CD4-positive, alpha-beta T cell treated with Interleukin-15 for 1 hour (primary cell): Measurements from ENCODE around the gene SPATA6L.

Experiments
- DNase-seq: peaks from one replicate; pipeline ENCODE4 v3.0.0-alpha.2; 2020

The SPATA6L gene, protein sequence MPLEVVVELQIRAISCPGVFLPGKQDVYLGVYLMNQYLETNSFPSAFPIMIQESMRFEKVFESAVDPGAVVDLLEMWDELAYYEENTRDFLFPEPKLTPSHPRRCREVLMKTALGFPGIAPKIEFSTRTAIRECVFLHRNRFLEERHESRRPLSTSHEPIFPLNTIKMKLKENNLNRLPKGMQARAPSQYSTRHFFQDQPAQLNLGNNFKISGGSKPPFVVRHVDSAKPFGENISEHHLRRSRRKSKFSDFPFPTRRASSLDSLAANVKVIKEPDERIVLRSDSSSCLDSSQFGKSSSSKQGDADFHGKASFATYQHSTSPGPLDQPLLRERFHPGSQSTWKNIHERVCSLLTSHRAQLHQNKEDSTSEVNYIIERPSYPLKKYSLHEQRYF

GRCh38 chr9:4666042-4666699, at the start of gene SPATA6L:
SPATA6L (minus strand) TSS chr9:4666480; CDS start chr9:4666250, 230 bp downstream.
- DNase-seq: peak; percentile 42

DNA sequence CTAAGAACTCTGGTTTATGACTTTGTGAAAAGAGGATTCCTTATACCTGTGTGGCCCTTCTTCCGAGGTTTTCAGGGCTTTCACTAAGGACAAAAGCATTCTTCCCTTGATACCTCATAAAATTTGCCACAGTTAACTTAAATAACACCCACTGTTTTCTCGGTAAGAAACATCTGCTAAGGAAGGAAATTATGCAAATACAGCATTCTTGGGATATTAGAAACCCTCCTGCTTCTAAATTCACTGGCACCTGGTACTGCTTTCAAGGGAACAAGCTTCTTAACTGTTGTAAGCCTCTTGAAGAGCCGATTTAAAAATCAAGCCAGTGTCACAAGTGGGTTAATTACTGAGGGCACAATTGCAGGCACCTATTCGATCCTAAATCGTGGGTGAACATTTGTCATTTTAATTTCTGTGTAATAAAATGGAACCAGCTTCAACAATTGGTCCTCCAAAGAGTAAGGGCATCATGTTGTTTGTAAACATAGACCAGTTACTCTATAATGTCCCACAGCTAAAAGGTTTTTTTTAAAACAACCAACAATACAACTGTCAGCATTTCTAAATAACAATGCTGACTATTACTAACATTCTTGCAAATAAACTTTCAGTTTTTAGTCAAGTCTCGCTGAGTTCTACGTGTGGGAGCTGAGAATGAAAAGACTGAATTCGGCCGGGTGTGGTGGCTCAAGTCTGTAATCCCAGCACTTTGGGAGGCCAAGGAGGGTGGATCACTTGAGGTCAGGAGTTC, 48.2 kb upstream of the SPATA6L start:
- DNase-seq: no peak

DNA sequence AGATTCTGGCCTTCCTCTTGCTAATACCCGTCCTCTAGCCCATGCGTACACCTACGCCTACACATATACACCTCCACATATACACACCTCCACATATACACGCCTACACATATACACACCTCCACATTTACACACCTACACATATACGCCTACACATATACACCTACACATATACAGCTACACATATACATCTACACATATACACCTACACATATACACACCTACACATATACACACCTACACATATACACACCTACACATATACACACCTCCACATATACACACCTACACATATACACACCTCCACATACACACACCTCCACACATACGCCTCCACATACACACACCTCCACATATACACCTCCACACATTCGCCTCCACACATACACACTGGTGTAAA, 47.6 kb upstream of the SPATA6L start:
- DNase-seq: no peak

- DNase-seq: no peak
These were observed 43.1 kb upstream of the SPATA6L start for GRCh38 chr9:4709380-4709779.

DNA sequence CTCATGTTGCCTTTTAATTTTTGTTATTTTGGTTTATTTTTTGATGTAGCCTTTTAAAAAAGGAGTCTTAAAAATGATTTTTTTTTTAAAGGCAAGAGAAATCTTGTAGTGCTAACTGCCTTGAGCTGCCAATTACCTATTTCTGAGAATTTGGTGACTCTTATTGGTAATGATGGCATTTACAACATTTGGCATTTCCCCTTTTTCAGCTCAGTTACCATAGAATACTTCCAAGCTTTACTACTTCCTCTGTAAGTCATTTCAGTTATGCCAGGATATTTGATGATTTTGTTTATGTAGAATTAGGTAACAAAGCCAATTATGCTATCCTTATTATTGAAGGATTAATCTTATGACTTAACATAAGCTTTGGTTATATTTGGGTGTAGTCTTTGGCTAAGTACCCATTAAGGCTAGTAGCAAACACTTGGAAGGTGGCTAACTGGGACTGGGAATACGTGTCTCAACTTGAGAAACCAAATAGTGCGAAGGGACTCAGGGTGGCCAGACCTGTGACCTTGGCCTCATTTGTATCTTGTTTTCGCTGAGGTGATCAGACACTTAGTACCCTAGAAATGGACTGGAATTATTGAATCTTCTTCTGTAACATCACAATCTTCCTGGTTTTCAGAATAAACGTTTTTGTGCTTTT, 40.8 kb upstream of the SPATA6L start:
- no peak for DNase-seq

DNA sequence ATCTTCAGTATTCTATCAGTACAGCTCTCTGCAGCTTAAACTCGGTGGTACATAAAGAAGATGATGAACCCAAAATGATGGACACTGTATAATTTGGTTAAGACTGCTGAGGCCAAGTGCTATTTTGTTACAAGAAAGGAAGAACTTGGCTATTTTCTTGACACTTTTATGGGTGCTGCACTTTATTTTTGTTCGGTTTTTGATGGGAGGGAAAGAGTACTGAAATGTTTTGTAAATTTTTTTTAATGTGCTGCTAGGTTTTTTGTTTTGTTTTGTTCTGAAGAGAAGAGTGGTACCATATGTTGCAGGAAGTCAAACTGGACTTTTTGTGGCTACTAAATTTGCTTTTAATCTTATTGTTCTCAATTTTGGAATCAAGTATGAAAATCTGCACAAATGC, 39.7 kb upstream of the SPATA6L start:
- DNase-seq: no peak

GRCh38 chr9:4704129-4704528, 37.8 kb upstream of the SPATA6L start:
- no peak for DNase-seq

- DNase-seq: no peak
These were observed 35.2 kb upstream of the SPATA6L start for GRCh38 chr9:4701526-4701925.

DNA sequence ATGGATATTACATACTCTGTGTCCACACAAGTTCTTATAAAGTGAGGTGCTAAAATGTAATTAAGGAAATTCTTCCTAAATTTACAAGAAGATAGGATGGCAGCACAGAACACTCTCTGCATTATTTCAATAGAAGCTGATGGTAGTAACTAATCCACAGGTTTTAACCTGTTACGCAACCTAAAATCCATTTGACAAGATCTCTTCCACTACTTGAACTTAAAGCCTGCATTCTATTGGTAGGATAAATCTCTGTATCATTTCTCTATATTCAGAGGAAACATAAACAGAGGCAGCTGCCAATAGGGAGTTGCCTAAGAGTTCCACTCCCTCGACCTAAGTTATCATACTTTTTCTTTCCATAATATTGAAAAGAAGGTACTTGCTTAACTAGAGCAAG, 34.7 kb upstream of the SPATA6L start:
- no peak for DNase-seq

DNA sequence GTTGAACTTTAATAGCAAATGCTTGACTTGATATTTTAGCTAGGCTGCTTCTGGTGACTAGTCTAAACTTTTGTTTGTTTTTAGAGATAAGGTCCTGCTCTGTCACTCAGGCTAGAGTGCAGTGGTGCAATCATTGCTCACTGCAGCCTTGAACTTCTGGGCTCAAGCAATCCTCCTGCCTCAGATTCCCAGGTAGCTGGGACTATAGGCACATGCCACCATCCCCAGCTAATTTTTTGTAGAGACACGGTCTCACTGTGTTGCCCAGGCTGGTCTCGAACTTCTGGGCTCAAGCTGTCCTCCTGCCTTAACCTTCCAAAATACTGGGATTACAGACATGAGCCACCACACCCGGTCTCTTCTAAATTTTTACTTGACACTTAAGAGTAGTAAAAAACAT, 33.8 kb upstream of the SPATA6L start:
- DNase-seq: no peak

DNA sequence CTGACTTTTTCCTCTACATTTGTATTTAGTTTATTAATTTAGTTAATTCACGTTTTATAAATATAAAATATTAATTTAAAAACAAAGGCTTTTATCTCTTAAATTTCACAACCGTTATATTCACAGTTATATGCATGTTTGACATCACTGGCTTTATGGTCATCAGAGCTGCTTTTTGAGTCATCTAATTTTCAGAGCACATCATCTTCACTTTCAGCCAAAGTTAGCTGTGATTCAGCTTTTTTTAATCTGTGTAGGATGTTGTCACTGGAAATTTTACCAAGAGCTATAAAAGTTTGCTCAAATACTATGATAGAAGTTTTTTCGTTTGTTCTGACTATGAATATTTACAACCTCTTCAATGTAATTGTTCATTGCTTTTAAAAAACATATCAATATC, 25.5 kb upstream of the SPATA6L start:
- DNase-seq: no peak

DNA sequence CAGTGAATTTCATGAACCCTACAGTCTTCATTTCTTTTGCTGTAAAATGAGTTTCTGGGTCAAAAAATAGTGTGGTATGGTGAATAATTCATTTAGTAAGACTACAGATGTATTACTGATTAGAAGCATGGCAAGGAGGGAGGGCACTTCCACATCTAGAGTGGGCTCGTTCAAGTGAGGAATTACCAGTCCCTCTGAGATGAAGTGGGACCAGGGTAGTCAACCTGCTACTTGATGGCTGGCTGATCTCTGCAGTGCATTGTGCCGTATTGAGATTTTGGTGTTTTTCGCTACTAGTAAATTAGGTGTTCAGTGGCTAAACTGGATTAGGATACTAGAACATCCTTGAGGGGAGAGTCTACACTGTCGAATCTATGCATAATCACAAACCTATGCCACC, 23.9 kb upstream of the SPATA6L start:
- no peak for DNase-seq

DNA sequence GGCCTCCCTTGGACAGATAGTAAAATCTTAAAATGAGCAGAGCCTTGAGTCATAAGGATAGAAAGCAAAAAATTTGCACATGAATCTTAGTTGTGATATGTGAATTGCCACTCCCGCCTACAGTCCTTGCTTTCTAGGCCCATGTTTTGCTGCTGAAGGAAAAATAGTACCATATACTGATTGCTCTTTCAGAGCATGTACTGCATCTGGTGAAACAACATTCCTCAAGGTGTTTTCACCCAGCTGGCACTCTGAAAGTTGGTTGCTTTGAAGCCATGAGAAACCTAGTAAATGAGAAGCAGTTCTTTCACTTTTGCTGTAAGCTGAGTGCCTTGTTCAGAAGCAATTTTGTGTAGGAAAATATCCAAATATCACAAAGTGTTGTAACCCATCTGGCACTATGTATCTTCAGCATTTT, 23.4 kb upstream of the SPATA6L start:
- DNase-seq: no peak

- DNase-seq: no peak
These were observed 22.7 kb upstream of the SPATA6L start for GRCh38 chr9:4689021-4689420.

DNA sequence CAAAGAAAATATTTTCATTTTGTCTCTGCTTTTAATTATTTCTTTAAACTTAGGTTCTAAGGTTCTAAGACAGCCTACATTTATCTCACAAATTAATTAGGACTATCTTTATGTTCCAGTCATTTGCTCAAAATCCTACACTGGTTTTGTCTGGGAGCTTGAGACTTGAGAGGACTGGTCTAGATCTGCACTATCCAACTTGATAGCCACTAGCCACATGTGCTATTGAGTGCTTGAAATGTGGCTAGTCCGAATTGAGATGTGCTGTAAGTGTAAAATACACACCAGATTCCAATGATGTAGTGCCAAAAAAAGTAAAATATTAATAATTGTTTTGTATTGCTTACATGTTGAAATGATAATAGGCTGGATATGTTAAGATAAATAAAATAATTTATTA, 20.3 kb upstream of the SPATA6L start:
- DNase-seq: no peak

DNA sequence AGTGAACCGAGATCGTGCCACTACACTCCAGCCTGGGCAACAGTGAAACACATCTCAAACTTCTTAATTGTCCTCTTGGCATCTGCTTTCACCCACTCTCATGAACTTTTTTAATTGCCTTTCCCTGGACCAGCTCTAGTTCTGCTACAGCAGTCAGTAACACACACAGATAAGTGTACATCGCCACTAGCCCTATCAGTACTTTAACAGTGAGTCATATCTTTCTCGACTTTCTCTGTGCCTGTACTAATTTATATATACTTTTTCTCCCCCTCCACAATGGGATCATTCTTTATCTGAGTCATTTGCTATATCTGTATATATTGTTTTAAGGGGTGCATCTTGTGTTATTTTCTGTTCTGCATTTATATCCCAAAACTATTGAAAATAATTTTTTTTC, 19.8 kb upstream of the SPATA6L start:
- DNase-seq: no peak

- no peak for DNase-seq
These were observed 18.5 kb upstream of the SPATA6L start for GRCh38 chr9:4684820-4685219.

- no peak for DNase-seq
These were observed 14.5 kb upstream of the SPATA6L start for GRCh38 chr9:4680750-4681149.

DNA sequence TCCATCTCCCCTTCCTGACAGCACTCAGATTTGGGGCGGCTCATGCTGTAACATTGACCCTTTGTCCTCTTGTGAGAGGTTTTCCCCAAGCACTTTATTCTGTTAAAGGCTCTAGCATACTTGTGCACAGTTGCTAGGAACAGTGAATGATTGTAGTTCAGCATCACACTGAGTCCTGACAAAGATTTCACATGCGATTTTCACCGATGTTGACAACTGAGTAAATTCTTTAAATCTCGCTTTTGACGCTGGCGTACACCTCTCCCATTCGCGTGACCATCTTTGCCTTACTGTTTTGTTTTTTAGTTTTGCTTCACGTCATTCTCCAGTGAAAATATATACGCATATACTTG, 13.9 kb upstream of the SPATA6L start:
- no peak for DNase-seq

DNA sequence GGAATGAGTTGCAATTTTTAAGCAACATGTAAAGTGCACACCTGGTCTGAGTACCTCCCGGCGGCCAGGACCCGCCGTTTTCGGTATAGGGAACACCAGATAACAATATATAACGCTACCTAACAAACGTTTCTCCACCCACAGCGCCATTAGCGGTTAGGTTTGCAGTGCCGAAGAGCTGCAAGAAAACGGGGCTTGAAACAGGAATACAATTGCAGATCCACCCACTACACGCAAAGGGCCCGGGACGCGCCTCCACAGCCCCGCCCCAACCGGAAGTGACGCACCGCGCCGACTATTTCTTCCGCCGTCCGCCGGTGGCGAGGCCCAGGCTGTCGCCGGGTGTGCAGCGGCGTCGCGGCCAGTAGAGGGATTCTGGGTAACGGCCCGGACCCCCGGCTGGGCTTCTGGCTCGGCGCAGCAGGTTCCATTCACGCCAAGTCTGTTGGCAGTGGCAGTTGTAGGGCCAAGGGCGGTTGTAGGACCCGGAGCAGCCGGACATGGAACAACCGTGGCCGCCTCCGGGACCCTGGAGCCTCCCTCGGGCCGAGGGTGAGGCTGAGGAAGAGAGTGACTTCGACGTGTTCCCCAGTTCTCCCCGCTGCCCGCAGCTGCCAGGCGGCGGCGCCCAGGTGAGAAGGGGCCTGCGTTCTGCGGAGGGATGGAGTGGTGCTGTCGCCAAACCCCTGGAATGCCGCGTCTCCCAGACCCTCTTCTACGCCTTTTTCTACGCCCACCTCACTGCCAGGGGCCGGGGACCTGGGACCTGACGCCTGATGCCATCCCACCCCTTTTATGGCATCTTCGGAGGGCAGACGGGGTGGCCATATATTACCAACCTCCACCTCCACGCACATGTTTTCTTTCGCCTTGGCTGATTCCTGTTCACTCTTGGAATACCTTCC, 13.2 kb upstream of the SPATA6L start, which contains the start of gene CDC37L1:
TSS of gene CDC37L1 (plus strand) at position 302 of the 905 bp plus-strand sequence. CDS start at position 501, 199 bp downstream.
- peak; percentile 98 for DNase-seq

GRCh38 chr9:4678679-4679267, 12.5 kb upstream of the SPATA6L start:
- DNase-seq: no peak

GRCh38 chr9:4677392-4677791, 11.1 kb upstream of the SPATA6L start:
- no peak for DNase-seq
